Esophagus (tissue), 2 donors: ENCODE measurements around the gene MAP3K20. TPM values are rescaled to one million over a fixed set of nuclear protein-coding genes. Genes with fewer than 3 reads are reported as not detected.
"Not testable (repeated sequence)": the region's sequence is repeated elsewhere in the genome, so short reads cannot be mapped to it uniquely, and the experiment has no call there.

ENCODE experiments used
- H3K27ac ChIP-seq, 2 donors: one replicate each; pipeline ENCODE4 v1.5.1; 2013; ENCODE audit warnings: low read depth in 2 of 2, mild to moderate bottlenecking in 2 of 2, inconsistent platforms in 1 of 2, low read length in 1 of 2, moderate library complexity in 1 of 2
- H3K27me3 ChIP-seq, 2 donors: one replicate each; pipeline ENCODE4 v1.6.1; 2013; ENCODE audit warnings: low read length in 2 of 2, control low read depth in 1 of 2, mild to moderate bottlenecking in 1 of 2; ENCODE audit not compliant: insufficient read depth in 2 of 2, control insufficient read depth in 1 of 2
- H3K36me3 ChIP-seq, 2 donors: one replicate each; pipeline ENCODE4 v1.6.1; 2013; ENCODE audit warnings: low read length in 1 of 2; ENCODE audit not compliant: control insufficient read depth in 2 of 2, insufficient read depth in 2 of 2
- H3K4me1 ChIP-seq, 2 donors: one replicate each; pipeline ENCODE4 v1.6.1; 2013; ENCODE audit warnings: low read length in 1 of 2; ENCODE audit not compliant: control insufficient read depth in 2 of 2, insufficient read depth in 2 of 2
- H3K4me3 ChIP-seq, 2 donors: one replicate each; pipeline ENCODE4 v1.5.1; 2013; ENCODE audit warnings: low read length in 2 of 2, mild to moderate bottlenecking in 2 of 2, low read depth in 1 of 2, moderate library complexity in 1 of 2
- H3K9me3 ChIP-seq, 2 donors: one replicate each; pipeline ENCODE4 v1.6.1; 2013; ENCODE audit warnings: mild to moderate bottlenecking in 2 of 2, low read depth in 1 of 2, low read length in 1 of 2, moderate library complexity in 1 of 2; ENCODE audit not compliant: control insufficient read depth in 2 of 2, insufficient read depth in 1 of 2
- WGBS, 2 donors: extraction: QIAGEN DNeasy Blood & Tissue Kit; methylation state at CpG; one replicate each; pipeline ENCODE4 v1.1.7; 2013; 5-methylcytosine and 5-hydroxymethylcytosine counted together
- polyA plus RNA-seq, 2 donors: library from polyadenylated mRNA; stranded (reverse); fragments of 200-250 nt; gene quantifications; one replicate each; pipeline ENCODE4 v1.2.3, GENCODE V29; 2013
- donor health status: healthy with polysubstance abuse.
- donor health status: Bipolar disorder and iron deficiency.

MAP3K20 gene
- polyA plus RNA-seq, 2 donors: 5.0 to 13.3 TPM

- not testable (repeated sequence) for H3K9me3 ChIP-seq, H3K36me3 ChIP-seq, H3K27ac ChIP-seq, H3K27me3 ChIP-seq, H3K4me1 ChIP-seq, H3K4me3 ChIP-seq
- WGBS, 2 donors: 80 to 83% methylated on average over 2 of the region's 2 CpGs
These were observed 18.0 kb downstream of the MAP3K20 start for GRCh38 chr2:173093617-173094016.

DNA sequence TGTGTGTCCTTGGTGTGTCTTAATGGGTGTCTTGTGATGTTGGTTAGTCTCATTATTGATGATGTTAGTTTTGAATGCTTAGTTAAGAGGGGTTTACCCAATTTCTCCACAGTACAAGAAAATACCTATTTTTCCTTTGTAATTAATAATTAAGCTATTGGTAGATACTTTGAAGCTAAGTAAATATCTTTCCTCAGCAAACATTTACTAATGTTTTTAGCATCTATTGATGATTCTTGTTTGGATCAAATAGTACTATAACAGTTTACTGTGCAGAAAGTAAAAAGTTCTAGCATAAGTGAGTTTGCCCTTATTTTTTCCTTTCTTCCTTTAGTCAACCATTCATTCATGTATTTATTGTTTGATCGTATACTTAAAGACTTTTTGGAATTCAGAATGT lies 19.1 kb downstream of the MAP3K20 start:
- 73 to 84% methylated on average over 1 of the region's 1 CpG for WGBS, 2 donors

GRCh38 chr2:173095356-173095755 lies 19.7 kb downstream of the MAP3K20 start:
- WGBS, 2 donors: 89 to 95% methylated on average over 1 of the region's 1 CpG
- H3K9me3 ChIP-seq: no peaks in the 10 kb centered on the region
- no peaks in the 10 kb centered on the region for H3K36me3 ChIP-seq

More for the DNA sequence above, 19.1 kb downstream of the MAP3K20 start:
- no peak overlapping the region for H3K4me3 ChIP-seq
- no peaks in the 10 kb centered on the region for H3K27me3 ChIP-seq
- H3K9me3 ChIP-seq: no peaks in the 10 kb centered on the region
- H3K27ac ChIP-seq: no peak overlapping the region
- peaks cover 3% of the 10 kb centered on the region in 2 donors for H3K4me1 ChIP-seq
- no peaks in the 10 kb centered on the region for H3K36me3 ChIP-seq

GRCh38 chr2:173099271-173099670 lies 23.6 kb downstream of the MAP3K20 start:
- H3K27ac ChIP-seq: no peak overlapping the region
- H3K36me3 ChIP-seq: no peaks in the 10 kb centered on the region
- H3K9me3 ChIP-seq: no peaks in the 10 kb centered on the region
- H3K27me3 ChIP-seq: no peaks in the 10 kb centered on the region
- H3K4me3 ChIP-seq: no peak overlapping the region
- WGBS, 2 donors: 95 to 96% methylated on average over 2 of the region's 2 CpGs
- no peaks in the 10 kb centered on the region for H3K4me1 ChIP-seq

More at GRCh38 chr2:173095356-173095755, 19.7 kb downstream of the MAP3K20 start:
- Histone ChIP-seq H3K4me1 (peaks cover 2 to 3% of the 10 kb centered on the region in 2 donors), H3K27ac (no peak overlapping the region), H3K27me3 (no peaks in the 10 kb centered on the region), H3K4me3 (no peak overlapping the region)

DNA sequence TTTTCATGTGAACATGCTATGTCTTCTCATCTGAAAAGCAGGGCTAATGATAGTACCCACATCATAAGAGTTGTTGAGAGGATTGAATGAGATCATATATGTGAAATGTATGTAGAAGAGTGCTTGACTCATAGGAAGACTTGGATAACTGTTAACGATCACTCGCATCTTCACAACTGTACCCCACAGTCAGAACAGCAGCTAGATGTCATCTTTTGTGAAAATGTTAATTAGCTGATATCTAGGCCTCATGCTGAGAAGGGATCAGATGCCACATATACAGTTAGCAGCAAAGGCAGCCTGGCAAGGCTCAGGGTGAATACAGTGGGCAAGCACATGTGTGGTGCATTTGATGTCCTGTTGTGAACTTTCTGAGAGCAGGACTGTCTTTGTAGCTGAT lies 24.2 kb downstream of the MAP3K20 start:
- Histone ChIP-seq H3K36me3 (no peaks in the 10 kb centered on the region), H3K4me3 (no peak overlapping the region), H3K27me3 (no peaks in the 10 kb centered on the region), H3K27ac (no peak overlapping the region), H3K9me3 (no peaks in the 10 kb centered on the region), H3K4me1 (no peaks in the 10 kb centered on the region)
- WGBS, 2 donors: 96 to 100% methylated on average over 2 of the region's 2 CpGs

GRCh38 chr2:173101687-173102086 lies 26.0 kb downstream of the MAP3K20 start:
- 70 to 82% methylated on average over 3 of the region's 3 CpGs for WGBS, 2 donors

DNA sequence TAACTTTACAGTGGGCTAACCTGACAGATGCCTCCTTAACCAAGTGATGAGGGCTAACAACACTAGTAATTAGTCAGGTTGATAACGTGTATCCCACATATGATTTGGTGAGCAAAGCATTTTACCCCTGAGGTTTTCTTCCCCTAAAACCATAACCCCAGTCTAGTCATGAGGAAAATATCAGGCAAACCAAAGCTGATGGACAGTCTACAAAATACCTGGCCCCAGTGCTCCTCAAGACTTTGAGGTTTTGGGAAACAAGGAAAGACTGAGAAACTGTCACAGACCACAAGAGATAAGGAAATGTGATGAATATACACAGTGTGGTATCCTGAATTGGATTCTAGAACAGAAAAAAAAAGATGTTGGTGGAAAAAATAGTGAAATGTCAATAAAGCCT lies 28.5 kb downstream of the MAP3K20 start:
- Histone ChIP-seq H3K36me3 (no peaks in the 10 kb centered on the region), H3K27me3 (no peaks in the 10 kb centered on the region), H3K27ac (no peak overlapping the region), H3K4me1 (no peaks in the 10 kb centered on the region), H3K9me3 (no peaks in the 10 kb centered on the region), H3K4me3 (no peak overlapping the region)
- 90 to 97% methylated on average over 1 of the region's 1 CpG for WGBS, 2 donors

More at GRCh38 chr2:173101687-173102086, 26.0 kb downstream of the MAP3K20 start:
- no peaks in the 10 kb centered on the region for H3K9me3 ChIP-seq
- no peak overlapping the region for H3K4me3 ChIP-seq
- H3K27ac ChIP-seq: no peak overlapping the region
- no peaks in the 10 kb centered on the region for H3K4me1 ChIP-seq
- H3K36me3 ChIP-seq: no peaks in the 10 kb centered on the region
- no peaks in the 10 kb centered on the region for H3K27me3 ChIP-seq

DNA sequence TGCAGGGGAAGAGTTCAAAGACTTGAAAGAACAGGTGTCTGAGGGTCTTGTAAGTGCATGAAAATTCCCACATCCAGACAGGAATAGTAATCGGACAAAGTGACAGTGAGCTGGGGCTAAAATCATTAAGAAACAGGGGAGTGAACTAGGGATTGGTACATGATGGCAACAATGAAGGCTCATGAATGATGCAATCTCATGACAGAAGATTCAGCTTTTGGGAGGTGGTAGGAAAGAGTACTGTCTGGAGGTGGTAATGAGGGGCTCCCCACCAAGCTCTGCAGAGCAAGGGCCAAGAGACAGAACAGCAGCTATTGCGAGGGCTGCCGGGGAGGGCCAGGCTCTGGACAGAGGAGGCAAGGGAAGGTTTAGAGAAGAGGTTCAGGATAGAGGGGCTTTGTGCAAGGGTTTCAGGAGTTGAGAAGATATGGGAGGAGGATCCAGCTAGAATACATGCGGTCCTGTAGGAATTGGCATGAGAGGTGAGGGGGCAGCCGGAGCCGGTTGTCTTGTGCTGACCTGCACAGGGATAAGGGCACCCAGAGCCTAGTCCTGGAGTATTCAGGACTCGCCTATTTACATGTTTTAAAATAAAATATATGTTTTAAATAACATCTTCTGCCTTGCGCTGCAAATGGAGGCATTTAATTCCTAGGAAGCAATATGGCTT lies 31.4 kb downstream of the MAP3K20 start:
- H3K9me3 ChIP-seq: no peaks in the 10 kb centered on the region
- H3K36me3 ChIP-seq: no peaks in the 10 kb centered on the region
- no peaks in the 10 kb centered on the region for H3K27me3 ChIP-seq
- H3K4me1 ChIP-seq: no peaks in the 10 kb centered on the region
- WGBS, 2 donors: 93 to 95% methylated on average over 8 of the region's 8 CpGs
- H3K27ac ChIP-seq: no peak overlapping the region
- H3K4me3 ChIP-seq: no peak overlapping the region

DNA sequence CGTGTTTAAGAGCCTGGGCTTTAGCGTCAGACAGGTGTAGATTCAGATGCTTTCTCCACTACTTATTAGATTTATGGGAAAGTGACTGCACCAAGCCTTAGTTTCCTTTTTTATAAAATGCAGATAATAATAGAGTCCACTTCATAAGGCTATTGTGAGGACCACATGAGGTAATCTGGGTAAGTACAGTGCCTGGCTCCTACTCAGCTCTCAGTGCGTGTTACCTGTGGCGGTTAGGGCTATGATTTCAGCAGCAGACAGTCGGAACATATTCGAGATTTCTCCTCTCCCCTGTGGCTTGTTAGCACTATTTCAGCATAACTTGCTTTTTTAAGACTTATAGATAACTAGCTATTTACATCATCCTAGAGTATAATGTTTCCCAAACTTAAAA lies 32.0 kb downstream of the MAP3K20 start:
- no peaks in the 10 kb centered on the region for H3K27me3 ChIP-seq
- 94% methylated on average over 6 of the region's 6 CpGs for WGBS, 2 donors
- no peaks in the 10 kb centered on the region for H3K9me3 ChIP-seq
- H3K27ac ChIP-seq: no peak overlapping the region
- H3K4me1 ChIP-seq: no peaks in the 10 kb centered on the region
- H3K4me3 ChIP-seq: no peak overlapping the region
- no peaks in the 10 kb centered on the region for H3K36me3 ChIP-seq
